Natural killer cell (primary cell): ENCODE results near the gene BRCA1. TPM values are rescaled to one million over a fixed set of nuclear protein-coding genes. Genes with fewer than 3 reads are reported as not detected.
"Not testable (repeated sequence)": the region's sequence is repeated elsewhere in the genome, so short reads cannot be mapped to it uniquely, and the experiment has no call there.

Experiments
- ATAC-seq, 3 donors: fragments of 150-1000 bp in 2 of 3; fragments of 200-7000 bp in 1 of 3; cut with Tn5 transposase; 1 replicate in 1 of 3; 2 replicates in 2 of 3; pipeline ENCODE4 v1.10.0; 2021; ENCODE audit warnings: mild to moderate bottlenecking in 2 of 3, moderate library complexity in 2 of 3
- DNase-seq, 2 donors: peaks; one replicate each; pipeline versions ENCODE4 v3.0.0 to v3.0.0-alpha.2; 2013 to 2021; ENCODE audit warnings: mixed read lengths in 1 of 2
- H3K27ac ChIP-seq: one replicate; pipeline ENCODE4 v1.5.1; 2013; ENCODE audit warnings: mild to moderate bottlenecking, low read length
- H3K27me3 ChIP-seq: one replicate; pipeline ENCODE4 v1.6.1; 2013; ENCODE audit warnings: low read length; ENCODE audit not compliant: control insufficient read depth, insufficient read depth
- H3K36me3 ChIP-seq: one replicate; pipeline ENCODE4 v1.6.1; 2013; ENCODE audit warnings: low read length; ENCODE audit not compliant: control insufficient read depth, insufficient read depth
- H3K4me1 ChIP-seq: one replicate; pipeline ENCODE4 v1.6.1; 2013; ENCODE audit warnings: low read length; ENCODE audit not compliant: control insufficient read depth, insufficient read depth
- H3K4me3 ChIP-seq: one replicate; pipeline ENCODE4 v1.5.1; 2013; ENCODE audit warnings: low read length
- H3K9me3 ChIP-seq: one replicate; pipeline ENCODE4 v1.6.1; 2013; ENCODE audit warnings: low read length; ENCODE audit not compliant: control insufficient read depth, insufficient read depth
- H3K27ac Mint-ChIP-seq, 2 donors: one replicate each; pipeline ENCODE4 v1.8.0; 2022; ENCODE audit warnings: mild to moderate bottlenecking in 2 of 2, mixed read lengths in 2 of 2, moderate library complexity in 1 of 2
- H3K27me3 Mint-ChIP-seq, 2 donors: one replicate each; pipeline ENCODE4 v1.8.0; 2022; ENCODE audit warnings: low read depth in 2 of 2, mixed read lengths in 2 of 2
- H3K36me3 Mint-ChIP-seq: one replicate; pipeline ENCODE4 v1.8.0; 2022; ENCODE audit warnings: mixed read lengths
- H3K4me1 Mint-ChIP-seq, 2 donors: one replicate each; pipeline ENCODE4 v1.8.0; 2022; ENCODE audit warnings: mixed read lengths in 2 of 2
- H3K4me3 Mint-ChIP-seq: one replicate; pipeline ENCODE4 v1.8.0; 2022; ENCODE audit warnings: mild to moderate bottlenecking, moderate library complexity, mixed read lengths
- H3K9me3 Mint-ChIP-seq, 2 donors: one replicate each; pipeline ENCODE4 v1.8.0; 2022; ENCODE audit warnings: mixed read lengths in 2 of 2
- WGBS: methylation state at CpG from one replicate; pipeline ENCODE4 v1.1.7; 2013; ENCODE audit warnings: missing lambda C conversion rate; ENCODE audit not compliant: insufficient coverage; 5-methylcytosine and 5-hydroxymethylcytosine counted together
- intact Hi-C: fragments of 100-400 bp; cut with micrococcal nuclease; formaldehyde crosslinking; loops from one replicate; pipeline ENCODE4 v1.14.2; 2022
- total RNA-seq, 4 donors: library from RNA; stranded (reverse); fragments of 120-200 nt in 1 of 4; gene quantifications; one replicate each; pipeline versions ENCODE4 v1.2.3 to v1.2.4, GENCODE V29; 2013 to 2022
- TF ChIP-seq, protein P1 (sequence below): fragments of 200-600 bp; IDR thresholded peaks from one replicate; pipeline ENCODE4 v1.8.0; 2022; ENCODE audit warnings: antibody characterized with exemption

The BRCA1 gene
- total RNA-seq, 3 donors from 2014 or later (not counting 1 experiment from before 2014, with no cell fraction given): 5.7 to 9.9 (median 8.6) TPM

DNA sequence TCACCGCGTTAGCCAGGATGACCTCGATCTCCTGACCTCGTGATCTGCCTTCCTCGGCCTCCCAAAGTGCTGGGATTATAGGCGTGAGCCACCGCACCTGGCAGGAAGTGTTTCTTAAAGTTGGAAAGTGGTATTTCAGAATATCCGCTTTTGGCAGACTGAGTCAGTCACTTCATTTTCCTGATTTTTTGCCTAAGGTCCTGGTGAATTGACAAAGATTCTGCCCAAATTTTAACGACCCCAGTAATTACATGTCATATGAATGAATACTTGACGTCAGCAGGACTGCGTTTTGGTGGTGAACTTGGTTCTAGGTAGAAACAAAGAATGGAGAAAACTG is 4.5 kb upstream of the BRCA1 start:
- Mint-ChIP-seq H3K27ac (no peak overlapping the region), H3K4me1 (peaks cover 15 to 27% of the 10 kb centered on the region in 2 donors), H3K4me3 (no peak overlapping the region), H3K36me3 (no peaks in the 10 kb centered on the region), H3K27me3 (no peaks in the 10 kb centered on the region), H3K9me3 (no peaks in the 10 kb centered on the region)
- TF ChIP-seq, protein P1, sequence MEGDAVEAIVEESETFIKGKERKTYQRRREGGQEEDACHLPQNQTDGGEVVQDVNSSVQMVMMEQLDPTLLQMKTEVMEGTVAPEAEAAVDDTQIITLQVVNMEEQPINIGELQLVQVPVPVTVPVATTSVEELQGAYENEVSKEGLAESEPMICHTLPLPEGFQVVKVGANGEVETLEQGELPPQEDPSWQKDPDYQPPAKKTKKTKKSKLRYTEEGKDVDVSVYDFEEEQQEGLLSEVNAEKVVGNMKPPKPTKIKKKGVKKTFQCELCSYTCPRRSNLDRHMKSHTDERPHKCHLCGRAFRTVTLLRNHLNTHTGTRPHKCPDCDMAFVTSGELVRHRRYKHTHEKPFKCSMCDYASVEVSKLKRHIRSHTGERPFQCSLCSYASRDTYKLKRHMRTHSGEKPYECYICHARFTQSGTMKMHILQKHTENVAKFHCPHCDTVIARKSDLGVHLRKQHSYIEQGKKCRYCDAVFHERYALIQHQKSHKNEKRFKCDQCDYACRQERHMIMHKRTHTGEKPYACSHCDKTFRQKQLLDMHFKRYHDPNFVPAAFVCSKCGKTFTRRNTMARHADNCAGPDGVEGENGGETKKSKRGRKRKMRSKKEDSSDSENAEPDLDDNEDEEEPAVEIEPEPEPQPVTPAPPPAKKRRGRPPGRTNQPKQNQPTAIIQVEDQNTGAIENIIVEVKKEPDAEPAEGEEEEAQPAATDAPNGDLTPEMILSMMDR: no peak
- ATAC-seq: no peak
- H3K4me3 ChIP-seq: no peak overlapping the region
- intact Hi-C loops: loop anchor here (10.0 kb wide), 1 partner anchor 105 kb away; the partner anchor contains the start of genes RND2 and VAT1
- no peaks in the 10 kb centered on the region for H3K27me3 ChIP-seq
- DNase-seq: no peak
- no peaks in the 10 kb centered on the region for H3K9me3 ChIP-seq
- peaks cover 2% of the 10 kb centered on the region for H3K36me3 ChIP-seq
- no peak overlapping the region for H3K27ac ChIP-seq
- H3K4me1 ChIP-seq: peaks cover 14% of the 10 kb centered on the region
- WGBS: 94% methylated on average over 11 of the region's 11 CpGs

DNA sequence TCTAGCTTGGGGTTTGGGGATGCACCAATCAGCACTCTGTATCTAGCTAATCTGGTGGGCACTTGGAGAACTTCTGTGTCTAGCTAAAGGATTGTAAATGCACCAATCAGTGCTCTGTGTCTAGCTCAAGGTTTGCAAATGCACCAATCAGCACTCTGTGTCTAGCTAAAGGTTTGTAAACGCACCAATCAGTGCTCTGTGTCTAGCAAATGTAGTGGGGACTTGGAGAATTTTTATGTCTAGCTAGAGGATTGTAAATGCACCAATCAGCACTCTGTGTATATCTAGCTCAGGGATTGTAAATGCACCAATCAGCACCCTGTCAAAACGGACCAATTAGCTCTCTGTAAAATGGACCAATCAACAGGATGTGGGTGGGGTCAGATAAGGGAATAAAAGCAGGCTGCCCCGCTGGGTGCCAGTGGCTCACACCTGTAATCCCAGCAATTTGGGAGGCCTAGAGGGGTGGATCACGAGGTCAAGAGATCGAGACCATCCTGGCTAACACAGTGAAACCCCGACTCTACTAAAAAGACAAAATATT is 2.2 kb upstream of the BRCA1 start:
- H3K9me3 Mint-ChIP-seq, H3K4me3 ChIP-seq, H3K27ac ChIP-seq, DNase-seq, H3K27me3 Mint-ChIP-seq, H3K36me3 ChIP-seq, H3K9me3 ChIP-seq, ATAC-seq, H3K27me3 ChIP-seq, H3K36me3 Mint-ChIP-seq: not testable (repeated sequence)
- 90% methylated on average over 6 of the region's 6 CpGs for WGBS
- Mint-ChIP-seq H3K4me1 (peaks cover 20 to 29% of the 10 kb centered on the region in 2 donors), H3K4me3 (peak overlapping the region; percentile 67), H3K27ac (peak overlapping the region in 1 of 2 donors; percentile 63)
- intact Hi-C loops: loop anchor here (10.0 kb wide), 1 partner anchor 103 kb away; the partner anchor contains the start of genes RND2 and VAT1
- H3K4me1 ChIP-seq: peaks cover 19% of the 10 kb centered on the region

DNA sequence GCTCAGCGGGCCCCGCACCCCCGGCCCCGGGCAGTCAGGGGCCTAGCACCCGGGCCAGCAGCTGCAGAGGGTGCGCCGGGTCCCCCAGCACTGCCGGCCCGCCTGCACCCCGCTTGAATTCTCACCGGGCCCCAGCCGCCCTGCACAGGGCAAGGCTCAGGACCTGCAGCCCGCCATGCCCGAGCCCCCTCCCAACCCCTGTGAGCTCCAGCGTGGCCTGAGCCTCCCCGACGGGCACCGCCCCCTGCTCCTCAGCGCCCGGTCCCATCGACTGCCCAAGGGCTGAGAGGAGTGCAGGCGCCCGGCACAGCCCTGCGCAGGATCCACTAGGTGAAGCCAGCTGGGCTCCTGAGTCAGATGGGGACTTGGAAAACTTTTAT is 1.7 kb upstream of the BRCA1 start:
- H3K4me3 Mint-ChIP-seq: no peak overlapping the region
- no peaks in the 10 kb centered on the region for H3K27me3 ChIP-seq
- H3K4me1 Mint-ChIP-seq: peaks cover 20 to 29% of the 10 kb centered on the region in 2 donors
- H3K4me1 ChIP-seq: peaks cover 19% of the 10 kb centered on the region
- no peak for DNase-seq
- no peak overlapping the region for H3K27ac ChIP-seq
- H3K9me3 ChIP-seq: no peaks in the 10 kb centered on the region
- no peaks in the 10 kb centered on the region for H3K9me3 Mint-ChIP-seq
- no peaks in the 10 kb centered on the region for H3K36me3 Mint-ChIP-seq
- no peak overlapping the region for H3K4me3 ChIP-seq
- H3K36me3 ChIP-seq: peaks cover 2% of the 10 kb centered on the region
- ATAC-seq: no peak
- TF ChIP-seq, protein P1: no peak
- intact Hi-C loops: loop anchor here (10.0 kb wide), 1 partner anchor 102 kb away; the partner anchor contains the start of genes RND2 and VAT1
- H3K27me3 Mint-ChIP-seq: no peaks in the 10 kb centered on the region
- peak overlapping the region in 1 of 2 donors; percentile 63 for H3K27ac Mint-ChIP-seq
- 97% methylated on average over 24 of the region's 24 CpGs for WGBS

DNA sequence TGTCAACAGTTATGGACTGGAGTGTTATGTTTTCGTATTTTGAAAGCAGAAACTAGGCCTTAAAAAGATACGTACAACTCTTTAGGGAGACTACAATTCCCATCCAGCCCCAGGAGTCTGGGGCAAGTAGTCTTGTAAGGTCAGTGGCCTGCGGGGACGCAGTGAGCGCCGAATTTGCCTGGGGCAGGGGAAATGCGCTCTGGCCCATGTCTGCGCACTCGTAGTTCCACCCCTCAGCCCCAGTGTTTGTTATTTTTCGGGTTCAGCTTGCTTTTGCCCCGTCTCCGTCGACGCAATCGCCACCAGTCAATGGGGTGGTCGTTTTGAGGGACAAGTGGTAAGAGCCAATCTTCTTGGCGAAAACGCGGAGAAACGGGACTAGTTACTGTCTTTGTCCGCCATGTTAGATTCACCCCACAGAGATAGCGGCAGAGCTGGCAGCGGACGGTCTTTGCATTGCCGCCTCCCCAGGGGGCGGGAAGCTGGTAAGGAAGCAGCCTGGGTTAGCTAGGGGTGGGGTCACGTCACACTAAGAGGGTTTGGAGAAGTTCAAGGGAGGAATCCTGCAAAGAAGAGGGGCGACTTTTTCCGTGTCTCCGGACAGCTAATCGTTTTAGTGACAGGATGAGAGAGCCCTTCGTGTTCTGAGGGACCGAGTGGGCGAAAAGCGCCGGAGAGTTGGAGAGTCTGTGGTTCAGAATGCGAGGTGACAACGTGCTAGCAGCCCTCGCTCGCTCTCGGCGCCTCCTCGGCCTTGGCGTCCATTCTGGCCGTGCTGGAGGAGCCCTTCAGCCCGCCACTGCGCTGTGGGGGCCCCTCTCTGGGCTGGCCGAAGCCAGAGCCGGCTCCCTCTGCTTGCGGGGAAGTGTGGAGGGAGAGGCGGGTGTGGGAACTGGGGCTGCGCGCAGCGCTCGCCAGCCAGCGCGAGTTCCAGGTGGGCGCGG is 1.1 kb upstream of the BRCA1 start:
- TF ChIP-seq, protein P1: no peak

More for the DNA sequence above, 1.1 kb upstream of the BRCA1 start:
- H3K27ac ChIP-seq: peak overlapping the region; percentile 67
- intact Hi-C loops: loop anchor here (1.0 to 10.0 kb wide), 2 partner anchors 45 to 101 kb away; partner anchors contain the start of genes NBR1, RND2 and VAT1
- H3K4me1 ChIP-seq: peaks cover 19% of the 10 kb centered on the region
- Mint-ChIP-seq H3K36me3 (no peaks in the 10 kb centered on the region), H3K9me3 (no peaks in the 10 kb centered on the region), H3K4me3 (peak overlapping the region; percentile 100), H3K27ac (peak overlapping the region; percentile 98), H3K27me3 (no peaks in the 10 kb centered on the region), H3K4me1 (peaks cover 20 to 29% of the 10 kb centered on the region in 2 donors)
- DNase-seq: peak; percentile 18 to 19
- H3K27me3 ChIP-seq: no peaks in the 10 kb centered on the region
- peak overlapping the region; percentile 55 for H3K4me3 ChIP-seq
- WGBS: 88% methylated on average over 59 of the region's 59 CpGs
- no peaks in the 10 kb centered on the region for H3K9me3 ChIP-seq
- H3K36me3 ChIP-seq: peaks cover 2% of the 10 kb centered on the region
- no peak for ATAC-seq
